Loucy (cell line): ENCODE measurements around the gene MUCL3.
"Not testable (repeated sequence)": the region's sequence is repeated elsewhere in the genome, so short reads cannot be mapped to it uniquely, and the experiment has no call there.

Source experiments
- H2AFZ ChIP-seq: fragments of 200-600 bp; sonication (generic); 2 replicates; pipeline ENCODE4 v1.6.0; 2016; ENCODE audit warnings: antibody characterized with exemption, mild to moderate bottlenecking, low read length, moderate library complexity
- H3F3A ChIP-seq: fragments of 200-600 bp; 2 replicates; pipeline ENCODE4 v1.6.0; 2016; ENCODE audit warnings: antibody characterized with exemption, low read depth, mild to moderate bottlenecking
- H3K27me3 ChIP-seq: fragments of 200-600 bp; sonication (generic); 2 replicates; pipeline ENCODE4 v1.6.1; 2014; ENCODE audit warnings: low read length, mild to moderate bottlenecking; ENCODE audit not compliant: insufficient read depth, poor library complexity, severe bottlenecking
- H3K36me3 ChIP-seq: fragments of 200-600 bp; sonication (generic); 2 replicates; pipeline ENCODE4 v1.6.1; 2016; ENCODE audit warnings: low read length; ENCODE audit not compliant: insufficient read depth
- H3K4me1 ChIP-seq: fragments of 200-600 bp; sonication (generic); 2 replicates; pipeline ENCODE4 v1.5.1; 2014; ENCODE audit warnings: low read length, mild to moderate bottlenecking; ENCODE audit not compliant: insufficient read depth, poor library complexity, severe bottlenecking
- H3K4me2 ChIP-seq: fragments of 200-600 bp; sonication (generic); 2 replicates; pipeline ENCODE4 v1.6.0; 2014; ENCODE audit warnings: antibody characterized with exemption, low read length, low read depth, mild to moderate bottlenecking; ENCODE audit not compliant: poor library complexity, severe bottlenecking
- H3K4me3 ChIP-seq: fragments of 200-600 bp; sonication (generic); 2 replicates; pipeline ENCODE4 v1.5.1; 2014; ENCODE audit warnings: low read length, mild to moderate bottlenecking, mixed read lengths; ENCODE audit not compliant: poor library complexity, severe bottlenecking
- H3K79me2 ChIP-seq: fragments of 200-600 bp; sonication (generic); 2 replicates; pipeline ENCODE4 v1.6.1; 2014; ENCODE audit warnings: low read length; ENCODE audit not compliant: insufficient read depth
- H3K9ac ChIP-seq: fragments of 200-600 bp; sonication (generic); 2 replicates; pipeline ENCODE4 v1.6.0; 2014; ENCODE audit warnings: mild to moderate bottlenecking, low read depth, low read length, moderate library complexity; ENCODE audit not compliant: poor library complexity, severe bottlenecking
- H3K9me2 ChIP-seq: fragments of 200-600 bp; sonication (generic); replicated peaks from 2 replicates; pipeline ENCODE4 v1.6.1; 2016; ENCODE audit warnings: low read depth, low read length, mixed read lengths
- H3K9me3 ChIP-seq: fragments of 200-600 bp; sonication (generic); 2 replicates; pipeline ENCODE4 v1.6.1; 2014; ENCODE audit warnings: mild to moderate bottlenecking, antibody characterized with exemption, low read length, low read depth; ENCODE audit not compliant: insufficient read depth
- H4K20me1 ChIP-seq: fragments of 200-600 bp; sonication (generic); 2 replicates; pipeline ENCODE4 v1.6.0; 2014; ENCODE audit warnings: antibody characterized with exemption, low read length, mild to moderate bottlenecking; ENCODE audit not compliant: insufficient read depth, poor library complexity, severe bottlenecking
- EZH2phosphoT487 ChIP-seq: fragments of 200-600 bp; IDR thresholded peaks from 2 replicates; pipeline ENCODE4 v1.6.1; 2018; ENCODE audit warnings: antibody characterized with exemption, mild to moderate bottlenecking, moderate library complexity, borderline replicate concordance
- TF ChIP-seq, protein P1 (sequence below): fragments of 200-600 bp; sonication (generic); conservative IDR thresholded peaks from 2 replicates; pipeline ENCODE4 v1.5.1; 2014; ENCODE audit warnings: mild to moderate bottlenecking, antibody characterized with exemption, low read length

Gene MUCL3

DNA sequence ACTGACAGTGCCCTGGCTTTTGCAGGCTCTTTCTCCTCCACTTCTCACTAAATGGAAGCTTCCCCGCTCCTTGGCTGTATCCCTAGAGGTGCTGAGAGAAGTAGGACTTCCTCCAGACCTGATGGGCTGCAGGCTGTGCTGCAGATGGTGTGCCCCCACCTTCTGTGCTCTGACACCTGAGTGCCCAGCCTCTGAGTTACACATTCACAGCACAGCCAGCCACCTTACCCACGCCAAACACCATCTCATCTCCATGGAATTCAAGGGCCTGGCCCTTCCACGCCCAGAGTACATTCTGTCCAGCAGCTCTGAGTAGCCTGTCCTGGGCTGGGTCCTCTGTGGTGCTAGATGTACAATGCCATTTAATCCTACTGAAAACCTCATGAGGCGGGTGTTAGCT lies 14.1 kb upstream of the MUCL3 start:
- H3F3A ChIP-seq, result no peaks in the 10 kb centered on the region
- H3K4me3 ChIP-seq, result no peak overlapping the region
- H3K36me3 ChIP-seq, result peaks cover 30% of the 10 kb centered on the region; the same call in 1 of the 2 replicates

DNA sequence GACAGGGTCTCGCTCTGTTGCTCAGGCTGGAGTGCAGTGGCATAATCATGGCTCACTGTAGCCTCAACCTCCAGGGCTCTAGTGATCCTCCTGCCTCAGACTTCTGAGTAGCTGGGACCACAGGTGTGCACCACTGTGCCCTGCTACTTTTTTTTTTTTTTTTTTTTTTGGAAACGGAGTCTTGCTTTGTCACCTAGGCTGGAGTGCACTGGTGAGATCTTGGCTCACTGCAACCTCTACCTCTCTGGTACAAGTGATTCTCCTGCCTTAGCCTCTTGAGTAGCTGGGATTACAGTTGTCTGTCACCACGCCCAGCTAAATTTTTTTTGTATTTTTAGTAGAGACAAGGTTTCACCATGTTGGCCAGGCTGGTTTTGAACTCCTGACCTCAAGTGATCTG lies 13.7 kb upstream of the MUCL3 start:
- H3K9me3 ChIP-seq, H3K4me2 ChIP-seq, H3F3A ChIP-seq, H4K20me1 ChIP-seq, H3K9me2 ChIP-seq, H2AFZ ChIP-seq, H3K79me2 ChIP-seq, H3K4me1 ChIP-seq, H3K27me3 ChIP-seq, H3K4me3 ChIP-seq, H3K9ac ChIP-seq: not testable (repeated sequence)
- peaks cover 30% of the 10 kb centered on the region; the same call in 1 of the 2 replicates for H3K36me3 ChIP-seq

More for the DNA sequence above, 14.1 kb upstream of the MUCL3 start:
- no peak overlapping the region for H3K4me2 ChIP-seq
- no peak overlapping the region for H3K9ac ChIP-seq
- H3K9me2 ChIP-seq, result no peaks in the 10 kb centered on the region
- H3K9me3 ChIP-seq, result 0 out of 2 replicates have a peak, but pooled peaks cover 4% of the 10 kb centered on the region
- H3K4me1 ChIP-seq, result no peaks in the 10 kb centered on the region
- no peak overlapping the region for H2AFZ ChIP-seq
- no peaks in the 10 kb centered on the region for H4K20me1 ChIP-seq
- H3K27me3 ChIP-seq, result no peaks in the 10 kb centered on the region
- H3K79me2 ChIP-seq, result no peaks in the 10 kb centered on the region
- no peak for TF ChIP-seq EZH2phosphoT487

DNA sequence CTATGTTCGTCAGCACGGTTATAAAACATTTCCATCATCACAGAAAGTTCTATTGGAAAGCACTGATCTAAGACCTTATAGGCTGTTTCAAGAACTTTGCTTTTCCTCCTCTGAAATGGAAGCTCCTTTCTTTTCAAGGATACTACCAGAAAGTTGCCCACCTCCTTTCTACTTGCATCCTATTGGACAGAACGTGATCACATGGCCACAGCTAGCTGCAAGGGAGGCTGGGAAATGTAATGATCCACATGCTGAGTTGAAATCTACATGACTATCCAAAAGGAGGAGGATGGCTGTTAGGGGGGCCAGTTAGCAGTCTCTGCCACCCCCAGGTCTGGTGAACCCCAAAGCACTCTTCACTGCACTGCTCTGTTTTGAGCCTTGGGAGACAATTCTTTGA lies 12.1 kb upstream of the MUCL3 start:
- no peak overlapping the region for H3K4me3 ChIP-seq
- H3K9me2 ChIP-seq, result no peaks in the 10 kb centered on the region
- TF ChIP-seq, protein P1, sequence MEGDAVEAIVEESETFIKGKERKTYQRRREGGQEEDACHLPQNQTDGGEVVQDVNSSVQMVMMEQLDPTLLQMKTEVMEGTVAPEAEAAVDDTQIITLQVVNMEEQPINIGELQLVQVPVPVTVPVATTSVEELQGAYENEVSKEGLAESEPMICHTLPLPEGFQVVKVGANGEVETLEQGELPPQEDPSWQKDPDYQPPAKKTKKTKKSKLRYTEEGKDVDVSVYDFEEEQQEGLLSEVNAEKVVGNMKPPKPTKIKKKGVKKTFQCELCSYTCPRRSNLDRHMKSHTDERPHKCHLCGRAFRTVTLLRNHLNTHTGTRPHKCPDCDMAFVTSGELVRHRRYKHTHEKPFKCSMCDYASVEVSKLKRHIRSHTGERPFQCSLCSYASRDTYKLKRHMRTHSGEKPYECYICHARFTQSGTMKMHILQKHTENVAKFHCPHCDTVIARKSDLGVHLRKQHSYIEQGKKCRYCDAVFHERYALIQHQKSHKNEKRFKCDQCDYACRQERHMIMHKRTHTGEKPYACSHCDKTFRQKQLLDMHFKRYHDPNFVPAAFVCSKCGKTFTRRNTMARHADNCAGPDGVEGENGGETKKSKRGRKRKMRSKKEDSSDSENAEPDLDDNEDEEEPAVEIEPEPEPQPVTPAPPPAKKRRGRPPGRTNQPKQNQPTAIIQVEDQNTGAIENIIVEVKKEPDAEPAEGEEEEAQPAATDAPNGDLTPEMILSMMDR, result no peak
- no peak for TF ChIP-seq EZH2phosphoT487
- peaks cover 17% of the 10 kb centered on the region; the same call in 1 of the 2 replicates for H3K36me3 ChIP-seq
- no peak overlapping the region for H3K4me2 ChIP-seq
- H2AFZ ChIP-seq, result no peak overlapping the region
- no peaks in the 10 kb centered on the region for H3F3A ChIP-seq
- H3K4me1 ChIP-seq, result no peaks in the 10 kb centered on the region
- H3K79me2 ChIP-seq, result no peaks in the 10 kb centered on the region
- H4K20me1 ChIP-seq, result no peaks in the 10 kb centered on the region
- no peak overlapping the region for H3K9ac ChIP-seq
- H3K9me3 ChIP-seq, result 0 out of 2 replicates have a peak, but pooled peaks cover 4% of the 10 kb centered on the region
- no peaks in the 10 kb centered on the region for H3K27me3 ChIP-seq

DNA sequence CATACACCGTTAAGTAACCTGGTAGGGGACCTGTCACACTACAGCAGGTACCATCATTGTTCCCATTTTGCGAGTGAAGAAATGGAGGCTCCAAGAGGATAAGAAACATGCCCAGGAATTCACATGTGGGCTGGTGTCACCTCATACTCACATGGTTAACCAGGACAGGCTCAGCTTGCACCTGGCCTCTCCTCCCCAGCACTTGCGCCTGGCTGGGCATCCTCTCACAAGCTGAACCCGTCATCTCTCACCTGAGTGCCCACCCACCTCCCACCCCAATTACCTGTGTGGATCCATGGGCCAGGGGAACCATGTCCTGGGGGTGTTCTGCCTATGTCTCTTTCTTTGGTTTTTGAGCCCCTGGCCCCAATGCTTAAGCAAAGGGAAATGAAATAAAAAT lies 10.3 kb upstream of the MUCL3 start:
- Histone ChIP-seq H3K4me3 (no peak overlapping the region), H4K20me1 (no peaks in the 10 kb centered on the region), H2AFZ (no peak overlapping the region), H3K9me3 (0 out of 2 replicates have a peak, but pooled peaks cover 4% of the 10 kb centered on the region), H3K36me3 (peaks cover 13% of the 10 kb centered on the region; the same call in 1 of the 2 replicates), H3K79me2 (no peaks in the 10 kb centered on the region), H3K9ac (no peak overlapping the region), H3K4me1 (no peaks in the 10 kb centered on the region), H3F3A (no peaks in the 10 kb centered on the region), H3K9me2 (no peaks in the 10 kb centered on the region), H3K4me2 (no peak overlapping the region), H3K27me3 (no peaks in the 10 kb centered on the region)
- TF ChIP-seq, protein P1, result no peak
- TF ChIP-seq EZH2phosphoT487, result no peak
